Thyroid gland (tissue), 4 donors: ENCODE measurements around the gene SLC8A3. TPM values are rescaled to one million over a fixed set of nuclear protein-coding genes. Genes with fewer than 3 reads are reported as not detected.

Experiments used
- DNase-seq, 2 donors: peaks; one replicate each; pipeline ENCODE4 v3.0.0-alpha.2; 2019
- H3K27ac ChIP-seq, 3 donors: fragments of 200-600 bp; sonication (generic); 1 replicate in 2 of 3; 2 replicates in 1 of 3; pipeline ENCODE4 v1.5.1; 2016 to 2019; ENCODE audit warnings: mild to moderate bottlenecking in 1 of 3, moderate library complexity in 1 of 3
- H3K27me3 ChIP-seq: fragments of 200-600 bp; sonication (generic); one replicate; pipeline ENCODE4 v1.5.1; 2019
- H3K36me3 ChIP-seq, 2 donors: fragments of 200-600 bp; sonication (generic); one replicate each; pipeline ENCODE4 v1.5.1; 2016 to 2019
- H3K4me1 ChIP-seq, 2 donors: fragments of 200-600 bp; sonication (generic); one replicate each; pipeline ENCODE4 v1.5.1; 2017 to 2019
- H3K4me3 ChIP-seq, 3 donors: fragments of 200-600 bp; sonication (generic); replicated peaks in 1 of 3; 1 replicate in 2 of 3; 2 replicates in 1 of 3; pipeline ENCODE4 v1.5.1; 2016; ENCODE audit warnings: mild to moderate bottlenecking in 1 of 3
- H3K9me3 ChIP-seq: fragments of 200-600 bp; sonication (generic); one replicate; pipeline ENCODE4 v1.5.1; 2017
- CTCF ChIP-seq, 6 experiments: fragments of 200-600 bp in 3 of 6; fragments of 450-650 bp in 3 of 6; sonication (generic) in 3 of 6; IDR thresholded peaks; one replicate each; pipeline ENCODE4 v1.5.1; 2016 to 2019; ENCODE audit warnings: antibody characterized with exemption in 6 of 6, mild to moderate bottlenecking in 2 of 6, inconsistent platforms in 1 of 6, moderate library complexity in 1 of 6
- POLR2A ChIP-seq, 2 donors: fragments of 450-650 bp; IDR thresholded peaks; one replicate each; pipeline ENCODE4 v1.6.1; 2017; ENCODE audit warnings: antibody characterized with exemption in 2 of 2, mild to moderate bottlenecking in 2 of 2, moderate library complexity in 1 of 2
- WGBS, 2 donors: methylation state at CpG; one replicate each; pipeline ENCODE4 v1.1.5; 2017; 5-methylcytosine and 5-hydroxymethylcytosine counted together
- intact Hi-C: fragments of 100-400 bp; cut with DNase I; formaldehyde crosslinking; loops from one replicate; pipeline ENCODE4 v1.15.1; 2023
- total RNA-seq, 4 donors: library from RNA; depleted of rRNA; stranded (reverse); fragments of >200 nt; gene quantifications; one replicate each; pipeline ENCODE4 v1.2.3, GENCODE V29; 2016

SLC8A3 gene
- total RNA-seq, 4 donors from 2014 or later: 0.29 TPM; not detected in 3

- no peak overlapping the region for H3K27ac ChIP-seq
- no peak overlapping the region for H3K4me3 ChIP-seq
- DNase-seq: no peak
- no peaks in the 10 kb centered on the region for H3K36me3 ChIP-seq
- H3K27me3 ChIP-seq: no peaks in the 10 kb centered on the region
- 47 to 54% methylated on average over 4 of the region's 4 CpGs for WGBS, 2 donors
- H3K4me1 ChIP-seq: peaks cover 5 to 8% of the 10 kb centered on the region in 2 donors
- no peaks in the 10 kb centered on the region for H3K9me3 ChIP-seq
- TF ChIP-seq POLR2A (IDR thresholded peaks at IDR 0.05) (no peak), CTCF (IDR thresholded peaks at IDR 0.05) (no peak)
- intact Hi-C loops: no loop called here
Measured at GRCh38 chr14:70193396-70193795, 4.6 kb upstream of the SLC8A3 start.

- Histone ChIP-seq H3K4me1 (peaks cover 7 to 12% of the 10 kb centered on the region in 2 donors), H3K36me3 (no peaks in the 10 kb centered on the region), H3K4me3 (no peak overlapping the region), H3K9me3 (no peaks in the 10 kb centered on the region), H3K27me3 (no peaks in the 10 kb centered on the region), H3K27ac (no peak overlapping the region)
- WGBS, 2 donors: 40 to 75% methylated on average over 1 to 2 of the region's 2 CpGs
- DNase-seq: no peak
- intact Hi-C loops: no loop called here
- TF ChIP-seq POLR2A (IDR thresholded peaks at IDR 0.05): no peak
- no peak for TF ChIP-seq CTCF (IDR thresholded peaks at IDR 0.05)
Measured at GRCh38 chr14:70192915-70193314, 4.2 kb upstream of the SLC8A3 start.

- no peaks in the 10 kb centered on the region for H3K27me3 ChIP-seq
- H3K4me3 ChIP-seq: no peak overlapping the region
- WGBS, 2 donors: 71 to 89% methylated on average over 6 of the region's 6 CpGs
- H3K36me3 ChIP-seq: no peaks in the 10 kb centered on the region
- TF ChIP-seq CTCF (IDR thresholded peaks at IDR 0.05): no peak
- no peak for TF ChIP-seq POLR2A (IDR thresholded peaks at IDR 0.05)
- H3K27ac ChIP-seq: no peak overlapping the region
- H3K4me1 ChIP-seq: peaks cover 15 to 24% of the 10 kb centered on the region in 2 donors
- intact Hi-C loops: no loop called here
- no peaks in the 10 kb centered on the region for H3K9me3 ChIP-seq
- no peak for DNase-seq
Measured at GRCh38 chr14:70190156-70190555, 1.4 kb upstream of the SLC8A3 start.

- Histone ChIP-seq H3K36me3 (no peaks in the 10 kb centered on the region), H3K9me3 (no peaks in the 10 kb centered on the region), H3K4me1 (peaks cover 15 to 24% of the 10 kb centered on the region in 2 donors), H3K27ac (no peak overlapping the region), H3K4me3 (no peak overlapping the region), H3K27me3 (no peaks in the 10 kb centered on the region)
- intact Hi-C loops: no loop called here
- no peak for TF ChIP-seq POLR2A (IDR thresholded peaks at IDR 0.05)
- no peak for TF ChIP-seq CTCF (IDR thresholded peaks at IDR 0.05)
- 28 to 29% methylated on average over 8 to 9 of the region's 9 CpGs for WGBS, 2 donors
- DNase-seq: no peak
Measured at GRCh38 chr14:70189456-70190077, 816 bp upstream of the SLC8A3 start.

- Histone ChIP-seq H3K27me3 (no peaks in the 10 kb centered on the region), H3K9me3 (no peaks in the 10 kb centered on the region), H3K4me1 (peaks cover 15 to 24% of the 10 kb centered on the region in 2 donors), H3K27ac (no peak overlapping the region), H3K4me3 (peak overlapping the region in 1 of 3 donors; percentile 26), H3K36me3 (no peaks in the 10 kb centered on the region)
- TF ChIP-seq POLR2A (IDR thresholded peaks at IDR 0.05) (no peak), CTCF (IDR thresholded peaks at IDR 0.05) (no peak)
- WGBS, 2 donors: 0% methylated on average over 2 of the region's 38 CpGs; no CpG with 5 or more reads in 1 of the 2 donors
- DNase-seq: no peak
- intact Hi-C loops: no loop called here
Measured at GRCh38 chr14:70188322-70188658, 461 bp downstream of the SLC8A3 start.
